Medulla oblongata (tissue), 1 donor: ENCODE data around the gene CFAP53.

Experiments used
- DNase-seq: peaks from one replicate; pipeline ENCODE4 v3.0.0-alpha.2; 2015; ENCODE audit errors: extremely low spot score

CFAP53 gene

GRCh38 chr18:50287441-50288347, 21.4 kb upstream of the CFAP53 start, which contains the start of gene CXXC1:
TSS of gene CXXC1 (minus strand) at chr18:50287692. CDS start at chr18:50287589, 103 bp downstream.
- DNase-seq: peak; percentile 99

DNA sequence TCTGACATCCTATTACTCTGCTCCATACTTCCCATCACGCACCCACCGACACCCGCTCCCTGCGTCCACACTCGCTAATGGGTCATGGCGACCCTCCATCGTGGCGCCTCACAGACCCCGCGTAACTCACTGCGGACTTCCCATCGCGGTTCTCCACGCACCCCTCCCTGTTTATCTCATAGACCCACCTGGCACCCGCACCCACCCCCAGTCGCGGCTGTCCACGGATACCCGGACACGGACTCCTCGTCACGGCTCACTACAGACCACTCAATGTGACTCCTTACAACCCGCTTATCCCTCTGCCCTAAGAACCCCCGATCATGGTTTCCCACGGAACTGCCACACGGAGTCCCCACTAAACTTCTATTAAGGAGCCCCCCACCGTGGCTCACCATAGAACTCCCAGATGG, 20.7 kb upstream of the CFAP53 start:
- DNase-seq: peak; percentile 52

DNA sequence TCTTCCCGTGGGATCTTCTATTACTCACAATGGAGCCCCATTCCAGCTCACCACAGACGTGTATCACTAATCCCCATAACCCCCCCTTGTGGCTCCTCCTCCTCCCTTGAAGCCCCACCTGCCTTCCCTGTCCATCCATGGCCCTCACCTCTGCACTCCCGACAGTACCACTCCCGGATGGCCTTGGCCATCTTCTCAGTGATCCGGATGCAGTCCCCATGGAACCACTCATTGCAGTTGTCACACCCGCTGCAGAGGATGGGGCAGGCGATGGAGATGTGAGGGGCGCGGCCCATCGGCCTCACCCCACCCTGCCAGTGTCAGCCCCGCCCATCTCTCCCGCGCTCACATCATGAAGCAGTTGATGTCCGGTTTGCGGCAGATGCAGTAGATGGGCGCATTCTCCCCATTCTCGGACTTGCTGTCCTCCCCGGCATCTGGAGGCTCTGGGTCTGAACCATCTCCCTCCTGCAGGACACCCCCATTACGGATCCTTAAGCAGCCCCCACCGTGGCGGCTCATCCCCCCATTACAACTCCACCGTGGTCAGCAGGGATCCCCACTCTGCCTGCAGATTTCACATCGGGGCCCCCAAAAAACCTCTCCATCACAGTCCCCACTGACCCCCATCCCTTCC, 20.2 kb upstream of the CFAP53 start:
- peak; percentile 30 for DNase-seq

GRCh38 chr18:50285631-50286321, 19.5 kb upstream of the CFAP53 start:
- DNase-seq: no peak

DNA sequence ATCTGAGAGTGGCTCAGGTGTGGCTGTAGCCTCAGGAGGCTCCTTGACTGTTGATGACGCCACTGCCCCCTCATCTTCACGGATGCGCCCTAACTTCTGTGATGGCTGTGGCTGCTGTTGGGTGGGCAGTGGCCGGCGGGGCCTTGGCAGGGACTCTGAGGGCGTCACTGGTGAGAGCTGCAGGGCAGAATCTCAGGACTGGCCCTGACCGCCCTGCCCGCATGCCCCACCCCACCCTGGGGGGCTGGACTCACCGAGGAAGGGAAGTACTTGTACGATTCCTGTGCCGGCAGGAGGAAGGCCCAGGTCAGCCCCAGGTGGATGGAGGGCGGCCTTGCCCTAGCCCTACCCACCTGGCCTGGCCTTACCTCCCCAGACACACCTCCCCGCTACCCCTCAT, 18.8 kb upstream of the CFAP53 start:
- DNase-seq: no peak

DNA sequence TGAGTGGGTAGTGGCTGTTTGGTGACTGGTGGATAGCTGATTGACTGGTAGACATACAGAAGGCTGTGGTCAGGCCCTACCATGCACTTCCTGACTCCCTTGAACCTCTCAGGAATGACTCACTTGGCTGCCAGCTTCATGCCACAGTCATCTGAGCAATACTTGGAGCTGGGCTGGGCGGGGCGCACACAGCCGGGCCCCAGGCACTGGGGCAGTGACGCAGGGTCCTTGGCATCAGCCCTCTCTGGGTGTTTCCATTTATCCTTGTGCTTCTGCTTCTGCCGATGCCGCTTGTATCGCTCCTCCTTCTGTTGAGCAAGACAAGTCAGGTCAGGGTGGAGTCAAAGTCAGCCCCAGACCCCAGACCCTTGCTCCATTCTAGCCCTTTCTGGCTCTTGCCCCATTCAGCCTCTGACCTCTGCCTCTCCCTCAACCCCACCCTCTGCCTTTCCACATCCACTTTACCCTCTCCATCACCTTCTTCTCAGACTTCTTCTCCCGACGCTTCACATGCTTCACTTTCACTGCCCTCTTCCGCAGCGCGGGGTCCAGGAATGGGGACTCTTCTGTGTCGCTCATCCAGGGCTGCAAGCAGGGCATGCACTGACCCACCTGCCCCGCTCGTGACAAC, 18.1 kb upstream of the CFAP53 start:
- DNase-seq: no peak

DNA sequence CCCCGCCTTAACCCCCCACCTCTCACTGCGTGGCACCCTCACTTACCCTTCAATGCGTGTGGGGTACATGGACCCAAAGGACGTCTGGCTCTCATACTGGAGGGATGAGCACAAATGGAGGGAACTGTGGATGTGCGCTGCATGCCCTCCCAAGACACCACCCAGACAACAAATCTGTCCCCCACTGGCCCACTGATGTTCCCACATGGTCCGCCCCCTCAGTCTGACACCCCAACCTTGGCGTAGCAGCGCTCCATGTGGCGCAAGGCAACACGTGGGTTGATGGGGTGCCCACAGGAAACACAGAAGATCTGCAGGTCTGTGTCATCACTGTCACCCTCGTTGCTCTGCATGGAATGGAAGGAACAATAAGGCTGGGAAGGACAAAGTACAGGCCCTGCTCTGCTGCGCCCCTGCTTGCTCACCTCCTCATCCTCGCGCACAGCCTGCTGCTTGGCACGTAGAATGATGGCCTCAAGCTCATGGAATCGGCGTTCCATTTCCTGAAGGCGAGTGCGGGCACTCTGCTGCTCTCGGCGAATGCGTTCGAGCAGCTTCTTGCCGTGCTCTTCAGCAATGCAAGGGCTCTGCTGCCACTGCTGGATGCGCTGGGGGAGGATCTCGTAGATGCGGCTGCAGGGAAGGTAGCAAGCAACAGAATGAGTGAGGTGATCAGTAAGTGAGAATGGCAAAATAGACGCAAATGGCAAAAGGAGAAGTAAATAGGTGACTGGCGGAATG, 17.3 kb upstream of the CFAP53 start:
- no peak for DNase-seq

- no peak for DNase-seq
These were observed 16.4 kb upstream of the CFAP53 start for GRCh38 chr18:50282521-50283335.

DNA sequence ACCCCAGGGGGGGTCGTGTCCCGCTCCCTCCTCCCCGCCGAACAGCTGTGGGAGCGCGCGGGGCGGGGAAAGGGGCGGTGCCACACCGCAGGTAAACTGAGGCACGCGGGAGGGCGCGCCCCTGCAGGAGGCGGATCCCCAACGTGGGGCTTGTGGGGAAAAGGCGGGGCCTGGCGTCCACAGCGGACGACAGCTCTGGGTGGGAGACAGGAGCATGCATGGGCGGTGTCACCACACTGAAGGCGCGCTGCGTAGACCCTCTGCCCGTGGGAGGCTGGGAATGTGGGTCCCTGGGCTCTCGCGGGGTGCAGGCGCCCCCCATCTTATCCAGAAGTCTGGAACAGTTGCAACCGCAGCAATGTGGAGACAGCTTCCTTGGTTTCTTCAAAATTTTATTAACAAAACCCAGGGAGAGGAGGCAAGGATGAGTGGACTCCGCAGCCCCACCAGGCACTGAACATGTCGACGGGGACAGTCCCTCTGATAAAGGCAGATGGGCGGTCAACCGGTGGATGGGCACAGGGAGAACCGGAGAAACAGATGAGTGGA, 15.8 kb upstream of the CFAP53 start:
- DNase-seq: no peak

GRCh38 chr18:50281295-50281971, 15.1 kb upstream of the CFAP53 start, which contains the start of gene MBD1:
TSS of gene MBD1 (minus strand) at chr18:50281523. CDS start at chr18:50279992, 1,531 bp downstream.
- peak; percentile 99 for DNase-seq

DNA sequence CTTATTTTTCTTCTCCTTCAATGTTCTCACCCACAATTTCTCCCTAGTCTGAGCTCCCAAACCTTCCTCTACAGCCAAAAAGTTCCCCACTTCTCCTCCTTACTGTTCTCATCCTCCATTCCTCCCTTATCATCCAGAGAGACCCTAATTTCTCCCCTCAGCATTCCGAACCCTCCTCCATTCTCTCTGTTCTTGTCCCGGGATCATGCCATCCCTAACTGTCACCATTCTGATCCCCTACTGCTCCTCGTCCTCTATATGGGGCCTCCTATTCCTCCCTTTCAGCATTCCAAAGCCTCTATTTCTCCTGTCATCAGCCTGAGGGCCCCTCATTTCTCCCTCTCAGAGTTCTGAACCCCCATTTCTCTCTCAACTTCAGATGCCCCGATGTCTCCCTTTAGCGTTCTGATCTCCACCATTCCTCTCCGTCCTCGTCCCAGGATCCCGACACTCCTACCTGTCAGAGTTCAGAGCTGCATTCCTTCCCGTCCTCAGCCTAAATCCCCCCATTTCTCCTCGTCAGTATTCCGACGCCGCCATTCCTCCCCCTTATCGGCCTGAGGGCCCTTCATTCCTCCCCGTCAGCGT, 14.5 kb upstream of the CFAP53 start:
- DNase-seq: no peak

DNA sequence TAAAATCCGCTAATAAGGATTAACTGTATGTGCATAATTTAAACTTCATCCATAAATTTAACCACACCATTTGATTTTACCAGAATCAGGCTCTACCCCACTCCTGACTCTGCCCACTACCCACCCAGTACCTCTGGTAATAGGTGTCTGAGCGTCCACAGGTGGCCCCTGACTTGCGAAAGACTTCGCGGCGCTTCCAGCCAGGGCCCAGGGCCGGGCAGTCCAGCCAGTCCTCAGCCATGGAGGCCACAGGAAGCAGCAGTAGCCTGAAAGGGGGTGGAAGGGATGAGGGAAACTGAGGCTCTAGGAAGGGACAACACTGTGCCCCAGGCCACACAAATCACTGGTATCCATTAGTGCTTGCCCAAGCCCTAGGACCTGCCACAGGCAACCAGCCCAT, 13.5 kb upstream of the CFAP53 start:
- no peak for DNase-seq

DNA sequence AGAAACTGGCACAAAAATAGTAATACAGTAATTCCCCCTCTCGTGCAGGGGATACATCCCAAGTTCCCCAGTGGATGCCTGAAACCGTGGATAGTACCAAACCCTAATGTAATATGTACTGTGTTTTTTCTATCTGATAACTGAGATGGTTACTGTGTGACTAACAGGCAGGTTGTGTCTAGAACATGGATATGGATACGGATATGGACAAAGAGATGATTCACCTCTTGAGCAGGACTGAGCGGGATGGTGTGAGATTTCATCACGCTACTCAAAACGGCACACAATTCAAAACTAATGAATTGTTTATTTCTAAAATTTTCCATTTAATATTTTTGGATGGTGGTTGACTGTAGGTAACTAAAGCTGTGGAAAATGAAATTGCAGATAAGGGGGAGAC, 11.6 kb upstream of the CFAP53 start:
- DNase-seq: no peak

DNA sequence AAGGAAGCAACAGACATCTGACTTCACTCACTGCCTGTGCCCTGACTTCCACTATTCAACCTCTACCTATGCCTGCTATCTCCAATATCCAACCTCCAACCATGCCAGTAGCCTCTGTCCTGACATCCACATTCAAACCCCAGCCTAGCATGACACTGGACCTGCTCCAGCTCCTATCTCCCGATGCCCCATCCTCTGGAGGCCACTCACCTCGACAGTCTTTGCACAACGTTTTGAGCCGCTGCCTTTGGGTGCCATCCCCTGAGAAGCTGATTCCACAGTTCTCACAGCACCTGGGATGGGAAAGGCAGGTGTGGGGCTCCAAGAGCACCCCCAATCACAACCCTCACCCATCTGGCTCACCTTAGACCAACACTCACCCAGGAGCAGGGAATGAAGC, 10.2 kb upstream of the CFAP53 start:
- DNase-seq: no peak

DNA sequence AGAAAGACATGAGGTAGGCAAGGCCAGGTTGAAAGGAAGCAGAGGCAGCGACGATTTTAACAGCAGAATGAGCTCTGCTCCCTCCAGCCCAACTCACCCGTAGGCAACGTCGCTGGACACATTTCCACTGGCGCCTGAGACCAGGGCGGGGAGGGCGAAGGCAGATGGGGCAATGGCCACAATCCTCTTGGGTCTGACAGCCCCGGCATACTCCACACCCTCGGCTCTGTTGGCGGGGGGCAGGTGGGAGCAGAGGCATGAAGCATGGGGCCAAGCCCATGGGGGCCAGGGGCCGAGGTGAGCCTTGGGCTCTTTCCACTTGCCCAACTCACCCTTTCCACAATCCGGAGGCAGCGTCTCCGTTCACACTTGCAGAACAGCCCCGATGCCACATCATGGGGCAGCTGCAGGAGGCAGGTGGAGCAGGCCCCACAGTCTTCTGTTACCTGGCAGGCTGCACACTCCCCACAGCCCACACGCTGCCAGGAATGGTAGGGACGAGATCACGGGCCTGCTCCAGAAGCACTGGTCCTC, 9.3 kb upstream of the CFAP53 start:
- no peak for DNase-seq

DNA sequence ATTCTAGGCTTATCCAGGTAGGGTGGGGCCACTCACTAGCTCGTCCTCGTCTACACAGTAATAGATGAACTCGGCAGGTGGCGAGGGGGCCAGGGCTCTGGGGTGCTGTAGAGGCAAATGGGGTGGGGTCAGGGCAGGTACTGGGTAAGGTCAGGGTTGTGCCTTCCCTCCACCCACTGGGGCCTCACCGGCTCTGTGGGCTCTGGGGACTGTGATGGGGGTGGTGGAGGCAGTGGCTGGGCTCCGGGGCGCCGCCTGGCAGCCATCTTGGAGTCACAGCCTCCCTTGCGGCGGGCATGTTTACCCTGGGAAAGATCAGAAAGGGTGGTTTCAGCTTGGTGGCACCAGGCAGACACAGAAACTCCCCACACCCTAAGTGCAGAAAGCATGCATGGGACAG, 8.6 kb upstream of the CFAP53 start:
- DNase-seq: no peak

- DNase-seq: no peak
These were observed 7.7 kb upstream of the CFAP53 start for GRCh38 chr18:50274044-50274442.

DNA sequence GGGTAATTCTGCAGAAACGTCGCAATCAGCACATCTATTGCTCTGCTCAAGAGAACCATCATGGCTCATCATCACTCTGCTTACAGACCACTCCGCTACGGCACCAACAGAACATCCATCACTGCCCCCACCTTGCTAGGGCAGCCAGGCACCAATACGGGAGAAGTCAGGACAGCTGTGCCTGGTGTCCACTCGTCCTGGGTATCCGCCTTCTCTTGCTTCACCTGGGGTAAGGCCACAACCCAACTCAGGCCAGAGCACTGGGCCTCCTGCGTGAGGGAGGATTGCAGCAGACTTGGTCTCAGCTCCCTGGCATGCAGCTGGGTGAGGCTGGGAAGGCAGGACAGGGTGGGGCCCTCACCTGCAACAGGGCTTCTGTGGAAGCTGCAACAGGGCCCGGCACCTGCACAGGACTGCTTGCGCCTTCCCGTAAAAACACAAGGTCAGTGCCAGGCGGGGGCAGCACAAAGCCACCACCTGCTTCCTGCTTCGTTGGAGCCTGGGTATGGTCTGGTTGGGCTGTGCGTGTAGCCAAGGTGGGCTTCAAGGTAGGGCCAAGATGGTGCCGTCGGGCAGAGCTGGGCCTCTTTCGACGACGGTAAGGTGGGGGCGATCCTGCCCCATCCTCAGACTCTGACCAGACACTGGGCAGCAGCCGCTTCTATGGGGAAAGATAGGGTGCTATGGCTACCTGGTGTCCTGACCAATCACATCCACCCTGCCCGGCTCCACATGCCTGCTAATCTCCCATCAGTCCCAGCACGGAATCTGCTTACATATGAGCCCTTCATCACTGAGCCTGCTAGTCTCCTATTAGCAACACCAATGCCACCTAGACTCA, 7.1 kb upstream of the CFAP53 start:
- DNase-seq: no peak
